Activated CD8-positive, alpha-beta memory T cell treated with anti-CD3 and anti-CD28 coated beads, Interleukin-2, amount 50 U/mL, for 24 hours (primary cell): ENCODE measurements around the gene UMODL1.

Experiments
- DNase-seq: peaks from one replicate; pipeline ENCODE4 v3.0.0-alpha.2; 2020; ENCODE audit errors: extremely low read depth

UMODL1 gene

GRCh38 chr21:42080788-42081083 is 9.6 kb downstream of the UMODL1 start:
- no peak for DNase-seq

DNA sequence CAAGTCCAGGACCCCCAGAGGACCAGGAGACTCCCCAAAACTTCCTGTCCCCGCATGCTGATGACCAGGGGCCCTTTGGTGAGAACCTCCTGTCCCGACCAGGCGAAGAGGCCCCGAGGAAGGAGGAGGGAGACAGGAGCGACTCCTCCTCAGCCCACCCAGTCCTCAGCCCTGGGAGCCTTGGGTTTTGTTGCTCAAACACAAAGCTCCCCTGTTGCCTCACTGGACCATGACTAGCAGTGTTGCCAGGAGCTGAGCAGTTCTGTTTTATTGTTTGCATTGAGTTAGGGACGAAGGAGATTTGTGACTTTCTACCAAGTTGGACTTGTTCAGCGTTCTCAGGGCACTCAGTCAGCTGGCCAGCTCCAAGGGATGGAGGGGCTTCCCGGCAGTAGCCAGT is 10.0 kb downstream of the UMODL1 start:
- no peak for DNase-seq

GRCh38 chr21:42081931-42082381 is 10.8 kb downstream of the UMODL1 start:
- no peak for DNase-seq

DNA sequence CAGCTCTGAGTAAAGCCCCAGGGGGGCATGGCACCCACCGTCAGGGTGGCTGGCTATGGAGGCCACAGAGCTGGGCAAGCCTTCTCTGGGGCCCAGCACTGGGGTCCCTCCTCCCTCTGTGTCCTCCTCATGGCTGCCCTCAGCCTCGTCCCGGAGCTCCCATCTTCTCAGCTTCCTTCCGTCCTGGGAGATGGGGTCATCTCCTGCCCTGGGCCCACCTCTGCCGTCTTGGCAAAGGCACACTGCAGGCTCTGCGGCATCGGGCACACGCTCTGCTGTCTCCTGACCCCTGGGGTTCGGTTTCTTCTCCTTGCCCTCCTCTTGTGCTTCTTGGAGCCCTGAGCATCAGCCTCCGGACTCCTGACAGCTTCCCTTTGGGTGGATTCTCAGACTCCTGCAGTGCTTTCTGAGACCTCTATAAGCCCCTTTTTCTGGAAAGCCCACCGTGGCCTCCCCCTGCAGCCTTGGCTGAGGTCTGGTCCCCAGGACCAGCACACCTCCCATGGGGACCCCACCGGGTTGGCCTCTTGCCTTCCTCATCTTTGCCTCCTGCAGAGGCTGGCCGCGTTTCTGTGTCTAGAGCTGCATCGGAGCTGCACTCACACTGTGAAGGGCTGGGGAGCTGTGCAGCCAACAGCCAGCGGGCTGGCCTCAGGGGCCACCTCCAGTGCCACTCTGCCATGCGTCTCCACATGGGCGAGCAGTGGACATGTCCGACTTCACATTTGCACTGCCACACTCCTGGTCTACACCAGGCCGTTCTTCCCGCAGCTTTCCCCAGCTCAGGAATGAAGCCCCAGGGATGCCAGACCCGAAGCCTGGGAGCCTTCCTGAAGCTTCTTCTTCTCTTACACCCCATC is 11.6 kb downstream of the UMODL1 start:
- DNase-seq = no peak

DNA sequence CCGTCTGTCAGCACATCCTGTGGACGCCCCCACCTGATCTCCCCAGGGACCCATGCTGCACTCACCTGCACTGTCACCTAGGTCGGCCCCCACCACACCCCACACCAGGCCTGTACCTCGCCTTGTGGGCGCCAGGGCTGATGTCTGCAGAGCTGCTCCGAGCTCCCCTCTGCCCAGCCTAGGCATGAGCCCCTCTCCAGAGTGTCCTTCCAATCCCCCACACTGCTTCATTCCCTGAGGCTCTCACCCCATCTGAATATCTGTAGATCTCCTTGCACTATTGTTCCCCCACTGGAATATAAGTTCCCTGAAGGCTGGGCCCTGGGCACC is 12.2 kb downstream of the UMODL1 start:
- no peak for DNase-seq

- no peak for DNase-seq
Observed at GRCh38 chr21:42084079-42084478, 13.0 kb downstream of the UMODL1 start.

DNA sequence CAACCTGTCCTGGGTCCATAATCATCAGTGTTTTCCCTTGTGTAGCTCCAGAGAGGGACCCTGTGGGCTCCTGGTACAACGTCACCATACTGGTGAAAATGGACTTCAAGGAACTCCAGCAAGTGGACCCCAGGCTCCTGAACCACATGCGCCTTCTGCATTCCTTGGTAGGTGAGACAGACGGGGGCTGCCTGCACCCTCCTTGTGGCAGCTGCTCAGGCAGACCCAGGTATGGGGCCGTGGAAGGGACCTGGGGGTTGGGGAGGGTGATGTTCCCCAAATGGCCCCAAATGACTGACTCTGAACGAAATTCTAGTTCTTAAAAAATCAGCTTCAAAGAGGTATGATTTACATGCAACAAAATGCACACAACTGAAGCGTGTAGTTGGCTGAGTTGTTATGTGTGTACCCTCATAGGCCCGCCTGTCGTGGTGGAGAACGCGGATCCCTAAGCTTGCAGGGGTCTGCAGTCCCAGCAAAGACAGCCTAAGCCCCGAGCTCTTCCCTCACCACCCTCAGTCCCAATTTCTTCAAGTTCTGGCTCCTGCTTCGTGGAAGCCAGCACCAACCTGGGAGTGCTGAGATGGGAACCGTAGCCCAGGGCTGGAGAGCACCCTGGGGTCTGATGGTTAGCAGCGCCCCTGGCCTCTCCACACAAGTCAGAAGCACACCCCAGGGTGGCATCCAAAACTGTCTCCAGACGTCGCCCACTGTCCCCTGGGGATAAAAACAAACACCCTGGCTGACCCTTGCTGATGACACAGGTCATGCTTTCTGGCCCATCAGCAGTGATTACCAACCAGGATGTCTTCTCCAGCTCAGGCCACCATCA is 14.3 kb downstream of the UMODL1 start:
- no peak for DNase-seq

DNA sequence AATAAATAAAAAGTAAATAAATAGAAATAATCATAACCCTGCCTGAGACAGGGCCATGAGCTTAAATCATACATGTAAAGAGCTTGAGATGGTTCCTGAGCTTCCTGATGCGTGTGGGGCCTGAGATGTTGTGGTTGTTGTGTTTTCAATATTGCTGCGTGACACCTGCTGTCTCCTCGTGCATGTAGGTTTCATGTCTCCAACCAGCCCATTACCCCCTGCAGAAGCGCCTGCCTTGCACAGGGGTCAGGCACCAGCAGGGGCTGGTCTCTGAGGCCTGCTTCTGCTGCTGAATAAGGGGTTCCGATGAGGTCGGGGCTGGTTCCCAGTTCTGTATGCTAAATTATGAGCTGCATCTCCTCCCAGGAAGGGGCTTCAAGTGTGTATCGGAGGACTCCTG is 15.9 kb downstream of the UMODL1 start:
- no peak for DNase-seq

- DNase-seq = no peak
Observed at GRCh38 chr21:42088148-42088547, 17.0 kb downstream of the UMODL1 start.

GRCh38 chr21:42088658-42089057 is 17.5 kb downstream of the UMODL1 start:
- DNase-seq = no peak

GRCh38 chr21:42089093-42089631 is 18.0 kb downstream of the UMODL1 start:
- DNase-seq = no peak

DNA sequence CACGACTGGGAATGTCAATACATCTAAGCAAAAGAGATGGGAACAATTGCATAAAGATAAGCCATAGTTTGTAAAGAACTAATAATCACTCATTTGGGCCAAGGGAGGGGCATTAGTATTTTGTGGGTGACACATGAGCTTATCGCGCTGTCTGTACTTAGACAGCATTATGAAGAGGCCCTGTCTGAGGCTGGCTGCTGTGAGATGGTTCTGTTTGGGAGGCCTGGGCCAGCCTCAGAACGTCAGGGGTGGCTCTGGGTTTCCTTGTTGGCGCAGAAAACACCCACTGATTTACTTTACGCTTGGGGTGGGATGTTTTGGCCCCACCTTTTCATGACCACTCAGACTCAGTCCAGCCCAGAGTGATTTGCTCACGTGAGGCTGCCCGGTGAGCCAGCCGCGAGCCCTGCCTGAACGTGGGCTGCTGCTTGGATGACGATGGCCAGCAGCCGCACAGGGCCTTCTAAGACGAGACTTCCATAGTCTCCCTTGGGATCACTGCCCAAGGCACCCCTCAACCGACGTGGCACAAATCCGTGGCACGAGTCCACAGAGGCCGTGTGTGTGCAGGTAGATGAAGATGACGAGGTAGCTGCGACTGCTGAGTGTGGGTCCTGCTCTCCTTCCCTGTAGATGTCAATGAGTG is 18.7 kb downstream of the UMODL1 start:
- no peak for DNase-seq

DNA sequence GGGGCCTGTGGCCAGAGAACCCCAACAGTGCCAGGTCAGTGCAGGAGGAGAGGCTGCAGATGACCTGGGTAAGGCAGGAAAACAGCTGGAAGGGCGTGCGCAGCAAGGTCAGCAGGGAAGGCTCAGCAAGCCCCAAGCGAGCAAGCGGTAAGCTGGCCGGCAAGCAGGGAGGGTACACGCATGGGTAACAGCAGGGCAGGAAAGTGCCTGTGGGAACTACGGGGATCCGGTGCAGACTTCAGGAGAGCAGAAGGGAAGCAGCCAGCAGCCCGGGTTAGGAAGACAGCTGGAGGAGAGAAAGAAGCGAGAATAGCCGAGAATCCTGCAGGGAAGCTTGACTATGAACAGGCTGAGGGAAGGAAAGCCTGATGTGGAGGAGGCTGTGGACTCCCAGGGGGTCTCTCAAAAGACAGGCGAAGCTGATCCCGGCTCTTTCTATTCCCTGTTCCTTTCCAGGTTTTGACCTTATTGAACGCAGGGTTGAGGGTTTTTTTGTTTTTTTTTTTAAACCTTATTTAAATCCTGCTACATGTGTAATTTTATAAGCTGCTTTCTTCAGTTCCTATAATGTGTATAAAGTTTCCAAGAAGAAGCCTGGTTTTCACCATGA is 20.9 kb downstream of the UMODL1 start:
- DNase-seq = no peak

- no peak for DNase-seq
Observed at GRCh38 chr21:42092771-42093170, 21.7 kb downstream of the UMODL1 start.

GRCh38 chr21:42093186-42093585 is 22.1 kb downstream of the UMODL1 start:
- no peak for DNase-seq

- no peak for DNase-seq
Observed at GRCh38 chr21:42093991-42094421, 22.9 kb downstream of the UMODL1 start.

- DNase-seq = no peak
Observed at GRCh38 chr21:42094811-42095210, 23.7 kb downstream of the UMODL1 start.

GRCh38 chr21:42095581-42095980 is 24.5 kb downstream of the UMODL1 start:
- no peak for DNase-seq

DNA sequence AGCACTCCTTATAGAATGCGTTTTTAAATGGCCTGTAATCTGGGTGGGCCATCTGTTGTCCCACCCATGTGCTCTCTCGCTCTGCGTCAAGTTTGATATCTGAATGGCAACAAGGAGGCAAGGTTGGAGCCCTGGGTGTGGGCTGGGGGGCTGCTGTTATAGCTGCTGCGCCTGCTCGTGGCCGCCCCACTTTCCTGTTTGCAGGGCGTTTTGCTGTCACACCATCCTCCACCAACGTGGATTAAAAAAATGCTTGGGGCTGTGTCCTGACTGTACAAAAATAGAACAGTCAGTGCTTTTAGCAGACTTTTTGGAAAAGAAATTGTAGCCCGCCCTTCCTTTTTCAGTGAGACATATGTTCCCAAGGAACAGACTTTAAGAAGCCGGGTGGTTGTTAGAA is 25.4 kb downstream of the UMODL1 start:
- DNase-seq = no peak

- DNase-seq = no peak
Observed at GRCh38 chr21:42097274-42097673, 26.2 kb downstream of the UMODL1 start.

DNA sequence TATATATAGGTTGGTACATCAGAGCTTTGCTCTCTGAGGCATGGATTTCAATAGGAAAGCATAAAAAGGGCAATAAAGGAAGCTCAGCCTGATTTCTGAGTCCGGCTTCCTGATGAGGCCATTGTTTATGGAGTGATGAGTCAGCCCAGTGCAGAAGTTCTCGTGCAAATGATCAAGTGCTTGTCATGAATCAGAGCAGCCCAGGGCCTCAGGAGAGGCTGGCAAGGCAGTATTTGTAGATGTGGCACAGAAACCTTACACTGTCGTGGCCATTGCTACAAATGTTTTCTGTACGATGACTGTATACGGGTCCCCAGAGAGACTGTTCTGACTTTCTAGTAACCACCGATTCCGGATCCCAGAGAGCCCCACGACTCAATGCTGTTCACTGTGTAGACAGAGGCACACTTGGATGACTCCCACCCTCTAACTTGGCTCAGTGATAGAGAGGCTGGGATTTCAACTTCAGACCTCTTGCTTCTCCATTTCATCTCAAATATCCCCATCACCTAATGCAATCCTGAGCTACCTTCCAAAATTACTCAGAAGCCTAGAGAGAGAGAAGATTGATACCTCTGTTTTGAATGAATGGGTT is 26.8 kb downstream of the UMODL1 start:
- DNase-seq = no peak
